Lower lobe of right lung (tissue), 2 donors: ENCODE results near the gene CFLAR. TPM values are rescaled to one million over a fixed set of nuclear protein-coding genes. Genes with fewer than 3 reads are reported as not detected.
A peak's percentile ranks its signal among the peaks of the same experiment; 100 is the strongest.

Source experiments
- ATAC-seq, 2 donors: fragments of 200-7000 bp; cut with Tn5 transposase; one replicate each; pipeline ENCODE4 v1.9.1; 2020 to 2022; ENCODE audit warnings: mild to moderate bottlenecking in 2 of 2, moderate library complexity in 2 of 2
- DNase-seq: peaks from one replicate; pipeline ENCODE4 v3.0.0-alpha.2; 2020
- H3K27ac ChIP-seq: fragments of 200-600 bp; one replicate; pipeline ENCODE4 v1.8.0; 2022
- H3K27me3 ChIP-seq: fragments of 200-600 bp; one replicate; pipeline ENCODE4 v1.8.0; 2022; ENCODE audit warnings: low read depth
- H3K36me3 ChIP-seq: fragments of 200-600 bp; one replicate; pipeline ENCODE4 v1.8.0; 2022; ENCODE audit warnings: mild to moderate bottlenecking
- H3K4me1 ChIP-seq: fragments of 200-600 bp; one replicate; pipeline ENCODE4 v1.8.0; 2022
- H3K4me3 ChIP-seq: fragments of 200-600 bp; one replicate; pipeline ENCODE4 v1.8.0; 2022; ENCODE audit warnings: mild to moderate bottlenecking
- H3K9me3 ChIP-seq: fragments of 200-600 bp; one replicate; pipeline ENCODE4 v1.8.0; 2022
- CTCF ChIP-seq: fragments of 200-600 bp; IDR thresholded peaks from one replicate; pipeline ENCODE4 v1.8.0; 2022; ENCODE audit warnings: antibody characterized with exemption, mild to moderate bottlenecking
- intact Hi-C: fragments of 100-400 bp; cut with DNase I; formaldehyde crosslinking; loops from one replicate; pipeline ENCODE4 v1.11.0; 2022
- total RNA-seq: library from RNA; stranded (reverse); fragmentation: NEBNext Ultra II Directional; extraction: Animal tissue kit (Norgen Biotek cat#: 25700); gene quantifications from one replicate; pipeline ENCODE4 v1.2.1, GENCODE V29; 2021
- donor health status: DM: no; HTN: yes; CAD: no; lungs with severe emphysema.

The CFLAR gene
- total RNA-seq, 1 donor from 2014 or later = 345 TPM

DNA sequence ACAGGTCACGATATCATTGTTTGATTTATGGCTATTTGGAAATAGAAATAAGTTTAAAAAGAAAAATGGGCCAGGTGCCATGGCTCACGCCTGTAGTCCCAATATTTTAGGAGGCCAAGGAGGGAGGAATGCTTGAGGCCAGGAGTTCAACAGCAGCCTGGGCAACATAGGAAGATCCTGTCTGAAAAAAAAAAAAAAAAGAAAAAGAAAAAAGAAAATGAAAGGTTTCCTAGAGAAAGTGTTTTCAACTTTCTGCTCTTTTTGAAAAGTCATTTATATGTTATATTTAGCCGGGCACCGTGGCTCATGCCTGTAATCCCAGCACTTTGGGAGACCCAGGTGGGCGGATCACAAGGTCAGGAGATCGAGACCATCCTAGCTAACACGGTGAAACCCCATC lies 41.0 kb upstream of the CFLAR start:
- H3K27ac ChIP-seq = no peak overlapping the region
- no peak for TF ChIP-seq CTCF
- H3K4me1 ChIP-seq = peaks cover 26% of the 10 kb centered on the region
- H3K36me3 ChIP-seq = peaks cover 13% of the 10 kb centered on the region
- DNase-seq = no peak
- no peak for ATAC-seq
- H3K4me3 ChIP-seq = no peak overlapping the region
- no peaks in the 10 kb centered on the region for H3K27me3 ChIP-seq
- intact Hi-C loops = no loop called here
- H3K9me3 ChIP-seq = no peaks in the 10 kb centered on the region

DNA sequence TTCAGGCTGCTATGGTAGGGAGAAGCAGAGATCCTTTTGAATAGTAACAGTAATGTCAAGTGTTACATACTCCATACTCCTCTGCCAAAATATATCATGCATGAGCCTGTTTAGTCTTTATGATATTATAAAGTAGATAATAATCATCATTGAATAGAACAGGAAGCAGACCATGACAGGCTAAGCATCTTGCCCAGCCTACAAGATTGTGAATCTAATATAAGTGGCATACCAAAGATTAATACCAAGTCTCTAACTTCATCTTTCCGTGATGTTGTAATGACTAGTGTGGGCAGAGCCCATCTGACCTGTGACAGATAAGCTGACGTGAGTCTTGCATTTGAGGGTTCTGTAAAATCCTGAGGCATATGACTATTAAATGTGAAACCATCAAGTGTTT lies 31.1 kb upstream of the CFLAR start:
- Histone ChIP-seq H3K36me3 (peaks cover 90% of the 10 kb centered on the region), H3K27me3 (no peaks in the 10 kb centered on the region), H3K27ac (no peak overlapping the region), H3K4me3 (no peak overlapping the region), H3K9me3 (no peaks in the 10 kb centered on the region), H3K4me1 (no peaks in the 10 kb centered on the region)
- TF ChIP-seq CTCF = no peak
- intact Hi-C loops = no loop called here
- DNase-seq = no peak
- peak; percentile 17 to 32 for ATAC-seq

DNA sequence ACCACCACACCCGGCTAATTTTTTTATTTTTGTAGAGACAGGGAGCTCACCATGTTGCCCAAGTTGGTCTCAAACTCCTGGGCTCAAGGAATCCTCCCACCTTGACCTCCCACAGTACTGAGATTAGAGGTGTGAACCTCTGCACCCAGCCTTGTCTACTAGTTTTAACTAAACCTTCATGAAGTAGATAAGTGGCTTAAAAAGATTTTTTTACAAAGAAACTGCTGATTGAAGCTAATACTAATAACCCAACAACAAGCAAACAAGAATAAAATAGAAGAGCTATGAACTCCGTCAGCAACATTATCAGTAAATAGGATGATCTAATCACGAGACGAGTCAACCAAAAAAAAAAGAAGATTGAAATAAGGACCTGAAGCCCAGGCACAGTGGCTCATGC lies 25.4 kb upstream of the CFLAR start:
- Histone ChIP-seq H3K27ac (no peak overlapping the region), H3K9me3 (no peaks in the 10 kb centered on the region), H3K27me3 (no peaks in the 10 kb centered on the region), H3K4me1 (no peaks in the 10 kb centered on the region), H3K36me3 (peaks cover 37% of the 10 kb centered on the region), H3K4me3 (no peak overlapping the region)
- no peak for TF ChIP-seq CTCF
- intact Hi-C loops = no loop called here
- ATAC-seq = no peak
- no peak for DNase-seq

GRCh38 chr2:201093573-201093972 lies 22.4 kb upstream of the CFLAR start:
- no peak for TF ChIP-seq CTCF
- intact Hi-C loops = no loop called here
- Histone ChIP-seq H3K27ac (no peak overlapping the region), H3K27me3 (no peaks in the 10 kb centered on the region), H3K36me3 (peaks cover 12% of the 10 kb centered on the region), H3K9me3 (no peaks in the 10 kb centered on the region), H3K4me3 (no peak overlapping the region), H3K4me1 (no peaks in the 10 kb centered on the region)
- DNase-seq (no peak), ATAC-seq (no peak)

DNA sequence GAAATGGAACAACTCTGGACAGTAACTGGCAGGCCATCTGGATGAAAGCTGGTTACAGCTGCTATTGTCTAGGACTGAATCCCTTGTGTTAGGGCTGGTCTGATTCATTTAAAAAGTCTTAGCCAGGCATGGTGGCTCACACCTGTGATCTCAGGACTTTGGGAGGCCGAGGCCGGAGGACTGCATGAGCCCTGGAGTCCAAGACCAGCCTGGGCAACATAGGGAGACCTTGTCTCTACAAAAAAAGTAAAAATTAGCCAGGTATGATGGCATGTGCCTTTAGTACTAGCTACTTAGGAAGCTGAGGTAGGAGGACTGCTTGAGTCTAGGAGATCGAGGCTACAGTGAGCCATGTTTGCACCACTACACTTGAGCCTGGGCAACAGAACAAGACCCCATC lies 15.5 kb upstream of the CFLAR start:
- H3K4me1 ChIP-seq = no peaks in the 10 kb centered on the region
- ATAC-seq (no peak), DNase-seq (no peak)
- intact Hi-C loops = no loop called here
- TF ChIP-seq CTCF = no peak
- H3K27ac ChIP-seq = no peak overlapping the region
- no peaks in the 10 kb centered on the region for H3K27me3 ChIP-seq
- H3K9me3 ChIP-seq = no peaks in the 10 kb centered on the region
- no peaks in the 10 kb centered on the region for H3K36me3 ChIP-seq
- H3K4me3 ChIP-seq = no peak overlapping the region

GRCh38 chr2:201105759-201106158 lies 10.2 kb upstream of the CFLAR start:
- no peaks in the 10 kb centered on the region for H3K4me1 ChIP-seq
- ATAC-seq = no peak
- no peak for TF ChIP-seq CTCF
- no peak overlapping the region for H3K4me3 ChIP-seq
- no peaks in the 10 kb centered on the region for H3K9me3 ChIP-seq
- DNase-seq = no peak
- intact Hi-C loops = no loop called here
- no peak overlapping the region for H3K27ac ChIP-seq
- no peaks in the 10 kb centered on the region for H3K27me3 ChIP-seq
- H3K36me3 ChIP-seq = no peaks in the 10 kb centered on the region
